Epidermal melanocyte (primary cell): ENCODE data around the gene GTPBP6.
"Not testable (repeated sequence)": the region's sequence is repeated elsewhere in the genome, so short reads cannot be mapped to it uniquely, and the experiment has no call there.

Experiments used
- DNase-seq: peaks from one replicate; pipeline ENCODE4 v3.0.0; 2011; ENCODE audit warnings: low spot score; ENCODE audit not compliant: insufficient read length

Gene GTPBP6

GRCh38 chrX:336227-336626 is 17.6 kb upstream of the GTPBP6 start:
- DNase-seq = no peak

GRCh38 chrX:335758-336155 is 17.2 kb upstream of the GTPBP6 start:
- no peak for DNase-seq

- DNase-seq = no peak
Measured at GRCh38 chrX:334971-335757, 16.6 kb upstream of the GTPBP6 start.

GRCh38 chrX:334331-334891 is 15.8 kb upstream of the GTPBP6 start:
- no peak for DNase-seq

GRCh38 chrX:333611-334311 is 15.2 kb upstream of the GTPBP6 start:
- DNase-seq = no peak

- no peak for DNase-seq
Measured at GRCh38 chrX:332916-333610, 14.5 kb upstream of the GTPBP6 start.

- DNase-seq = no peak
Measured at GRCh38 chrX:332496-332860, 13.9 kb upstream of the GTPBP6 start.

- no peak for DNase-seq
Measured at GRCh38 chrX:331825-332495, 13.4 kb upstream of the GTPBP6 start.

- DNase-seq = no peak
Measured at GRCh38 chrX:331151-331824, 12.7 kb upstream of the GTPBP6 start.

- DNase-seq = no peak
Measured at GRCh38 chrX:330726-331150, 12.1 kb upstream of the GTPBP6 start.

- not testable (repeated sequence) for DNase-seq
Measured at GRCh38 chrX:330141-330725, 11.6 kb upstream of the GTPBP6 start.

- DNase-seq = no peak
Measured at GRCh38 chrX:329291-329910, 10.8 kb upstream of the GTPBP6 start.

- DNase-seq = no peak
Measured at GRCh38 chrX:327660-328126, 9.1 kb upstream of the GTPBP6 start.

- DNase-seq = not testable (repeated sequence)
Measured at GRCh38 chrX:324664-325063, 6.1 kb upstream of the GTPBP6 start.

- no peak for DNase-seq
Measured at GRCh38 chrX:323721-324628, 5.4 kb upstream of the GTPBP6 start.

- no peak for DNase-seq
Measured at GRCh38 chrX:320126-320783, 1.7 kb upstream of the GTPBP6 start.

GRCh38 chrX:319579-320125 is 1.1 kb upstream of the GTPBP6 start:
- no peak for DNase-seq
